ENCODE data around the gene ARHGDIA. TPM values are rescaled to one million over a fixed set of nuclear protein-coding genes. Genes with fewer than 3 reads are reported as not detected.

The ARHGDIA gene
- total and polyA plus RNA-seq, 8 donors = 57.1 to 435 (median 151) TPM

- Histone ChIP-seq H3K27me3 (no peaks in the 10 kb centered on the region), H3K4me1 (peaks cover 10 to 52% (median 38%) of the 10 kb centered on the region in 4 donors), H3K36me3 (peaks cover 59 to 77% (median 75%) of the 10 kb centered on the region in 4 donors), H3K27ac (peak overlapping the region; percentile 74 to 91 (median 85)), H3K4me3 (peak overlapping the region; percentile 67 to 82 (median 76)), H3K9me3 (no peaks in the 10 kb centered on the region)
- intact Hi-C loops (cut with DNase I; ENCODE audit: low total_unique reads) = no loop called here
- 0 to 2% (median 1%) methylated on average over 3 to 55 of the region's 55 CpGs for WGBS, 5 donors
- TF ChIP-seq EP300 (IDR thresholded peaks at IDR 0.05) (no peak), POLR2AphosphoS5 (IDR thresholded peaks at IDR 0.05) (no peak), CTCF (IDR thresholded peaks at IDR 0.05) (no peak), POLR2A (IDR thresholded peaks at IDR 0.05) (no peak)
- DNase-seq = peak; percentile 30 to 57
Observed at GRCh38 chr17:81910840-81911276, 39.7 kb upstream of the ARHGDIA start.

GRCh38 chr17:81909966-81910839, 39.1 kb upstream of the ARHGDIA start:
- peaks cover 61 to 77% (median 75%) of the 10 kb centered on the region in 4 donors for H3K36me3 ChIP-seq
- H3K4me3 ChIP-seq = peak overlapping the region; percentile 67 to 82 (median 76)
- intact Hi-C loops (cut with DNase I; ENCODE audit: low total_unique reads) = no loop called here
- WGBS, 5 donors = 22 to 35% (median 27%) methylated on average over 20 to 23 of the region's 23 CpGs
- TF ChIP-seq EP300 (IDR thresholded peaks at IDR 0.05) (no peak), POLR2AphosphoS5 (IDR thresholded peaks at IDR 0.05) (peak in 2 of 3 donors; percentile 42 to 50)
- DNase-seq = peak; percentile 62 to 74
- no peaks in the 10 kb centered on the region for H3K9me3 ChIP-seq
- H3K27ac ChIP-seq = peak overlapping the region; percentile 74 to 91 (median 85)
- H3K27me3 ChIP-seq = no peaks in the 10 kb centered on the region
- peaks cover 8 to 46% (median 34%) of the 10 kb centered on the region in 4 donors for H3K4me1 ChIP-seq

GRCh38 chr17:81909231-81909630, 38.1 kb upstream of the ARHGDIA start:
- H3K9me3 ChIP-seq = no peaks in the 10 kb centered on the region
- peaks cover 8 to 46% (median 33%) of the 10 kb centered on the region in 4 donors for H3K4me1 ChIP-seq
- 77 to 97% (median 91%) methylated on average over 7 to 12 of the region's 12 CpGs for WGBS, 5 donors
- no peak for DNase-seq
- peaks cover 59 to 77% (median 75%) of the 10 kb centered on the region in 4 donors for H3K36me3 ChIP-seq
- H3K4me3 ChIP-seq = no peak overlapping the region
- intact Hi-C loops (cut with DNase I; ENCODE audit: low total_unique reads) = no loop called here
- H3K27ac ChIP-seq = no peak overlapping the region
- TF ChIP-seq EP300 (IDR thresholded peaks at IDR 0.05) (no peak), CTCF (IDR thresholded peaks at IDR 0.05) (no peak), POLR2AphosphoS5 (IDR thresholded peaks at IDR 0.05) (no peak), POLR2A (IDR thresholded peaks at IDR 0.05) (no peak)
- no peaks in the 10 kb centered on the region for H3K27me3 ChIP-seq

GRCh38 chr17:81908793-81909192, 37.7 kb upstream of the ARHGDIA start:
- 93 to 98% (median 95%) methylated on average over 5 to 11 of the region's 11 CpGs for WGBS, 5 donors
- H3K36me3 ChIP-seq = peaks cover 55 to 77% (median 75%) of the 10 kb centered on the region in 4 donors
- DNase-seq = no peak

More at GRCh38 chr17:81908793-81909192, 37.7 kb upstream of the ARHGDIA start:
- TF ChIP-seq POLR2AphosphoS5 (IDR thresholded peaks at IDR 0.05) (no peak), POLR2A (IDR thresholded peaks at IDR 0.05) (no peak), CTCF (IDR thresholded peaks at IDR 0.05) (no peak), EP300 (IDR thresholded peaks at IDR 0.05) (no peak)
- H3K4me1 ChIP-seq = peaks cover 8 to 46% (median 33%) of the 10 kb centered on the region in 4 donors
- no peaks in the 10 kb centered on the region for H3K27me3 ChIP-seq
- intact Hi-C loops (cut with DNase I; ENCODE audit: low total_unique reads) = no loop called here
- no peak overlapping the region for H3K27ac ChIP-seq
- H3K4me3 ChIP-seq = no peak overlapping the region
- H3K9me3 ChIP-seq = no peaks in the 10 kb centered on the region
